ENCODE data around the gene UQCRC1. TPM values are rescaled to one million over a fixed set of nuclear protein-coding genes. Genes with fewer than 3 reads are reported as not detected.

Gene UQCRC1
- total RNA-seq, 4 donors from 2014 or later: 579 to 974 (median 655) TPM

DNA sequence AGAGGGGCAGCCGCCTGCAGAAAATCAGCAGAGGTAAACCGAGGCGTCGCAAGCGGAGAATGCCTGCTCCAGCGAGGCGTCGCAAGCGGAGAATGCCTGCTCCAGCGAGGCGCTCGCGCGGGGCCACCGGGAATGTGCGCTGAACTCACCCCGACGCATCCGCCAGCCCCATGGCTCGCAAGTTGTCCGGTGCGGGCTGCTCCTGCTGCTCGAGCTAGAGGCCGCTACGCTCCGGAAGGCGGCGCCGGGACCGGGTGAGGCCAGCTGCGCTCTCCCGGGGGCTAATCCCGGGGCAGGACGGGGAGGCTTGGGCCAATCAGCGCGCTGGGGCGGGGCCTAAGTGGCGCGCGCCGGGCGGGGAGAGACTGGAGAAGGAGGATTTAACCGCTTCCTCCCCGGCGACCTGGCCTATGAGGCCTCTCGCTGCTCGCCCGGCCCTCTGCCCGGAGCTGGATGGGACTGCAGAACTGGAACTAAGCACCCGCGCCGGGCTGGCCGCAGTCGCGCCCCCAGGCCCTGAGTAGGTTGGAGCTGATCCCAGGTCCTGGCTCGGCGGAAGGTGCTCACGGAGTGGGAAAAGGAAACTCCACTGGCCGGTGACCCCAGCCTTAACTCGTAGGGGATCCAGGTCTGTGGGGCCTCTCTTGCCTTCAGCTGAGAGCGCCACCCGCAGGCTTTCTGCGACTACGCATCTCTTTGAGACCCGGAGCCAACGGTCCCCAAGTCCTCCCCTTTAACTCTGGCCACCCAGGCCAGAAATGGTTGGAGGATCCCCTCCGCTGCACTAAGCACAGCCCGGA is 26.0 kb upstream of the UQCRC1 start, which contains the start of gene SLC26A6:
SLC26A6 (minus strand) TSS at position 240 of the 800 bp plus-strand sequence; CDS start at position 172, 68 bp downstream.
- 1% methylated on average over 56 of the region's 68 CpGs; no CpG with 5 or more reads in 1 of the 2 donors for WGBS, 2 donors (ENCODE audit: low coverage in 1 of 2)
- intact Hi-C loops (cut with DNase I; ENCODE audit: low total_unique reads) (no loop called here), in situ Hi-C loops (cut with MboI; ENCODE audit: low pct_ligation_motif_present in 1 of 4, low pct_unique_long_range_greater_than_20kb in 1 of 4, low sequenced_read_pairs in 3 of 4) (no loop called here)
- Histone ChIP-seq H3K27me3 (no peaks in the 10 kb centered on the region), H3K9me3 (no peaks in the 10 kb centered on the region), H3K27ac (peak within 1 kb of the TSS; percentile 79 to 95 (median 91)), H3K36me3 (peaks cover 0 to 5% (median 0%) of the 10 kb centered on the region in 4 donors), H3K4me3 (peak within 1 kb of the TSS; percentile 60 to 96 (median 84)), H3K4me1 (peaks cover 15 to 23% (median 20%) of the 10 kb centered on the region in 4 donors)
- peak; percentile 99 for DNase-seq
- no peak for TF ChIP-seq EP300 (IDR thresholded peaks at IDR 0.05; ENCODE audit: low read depth)
- peak; percentile 79 for TF ChIP-seq POLR2A (IDR thresholded peaks at IDR 0.05)
- TF ChIP-seq, protein P1, sequence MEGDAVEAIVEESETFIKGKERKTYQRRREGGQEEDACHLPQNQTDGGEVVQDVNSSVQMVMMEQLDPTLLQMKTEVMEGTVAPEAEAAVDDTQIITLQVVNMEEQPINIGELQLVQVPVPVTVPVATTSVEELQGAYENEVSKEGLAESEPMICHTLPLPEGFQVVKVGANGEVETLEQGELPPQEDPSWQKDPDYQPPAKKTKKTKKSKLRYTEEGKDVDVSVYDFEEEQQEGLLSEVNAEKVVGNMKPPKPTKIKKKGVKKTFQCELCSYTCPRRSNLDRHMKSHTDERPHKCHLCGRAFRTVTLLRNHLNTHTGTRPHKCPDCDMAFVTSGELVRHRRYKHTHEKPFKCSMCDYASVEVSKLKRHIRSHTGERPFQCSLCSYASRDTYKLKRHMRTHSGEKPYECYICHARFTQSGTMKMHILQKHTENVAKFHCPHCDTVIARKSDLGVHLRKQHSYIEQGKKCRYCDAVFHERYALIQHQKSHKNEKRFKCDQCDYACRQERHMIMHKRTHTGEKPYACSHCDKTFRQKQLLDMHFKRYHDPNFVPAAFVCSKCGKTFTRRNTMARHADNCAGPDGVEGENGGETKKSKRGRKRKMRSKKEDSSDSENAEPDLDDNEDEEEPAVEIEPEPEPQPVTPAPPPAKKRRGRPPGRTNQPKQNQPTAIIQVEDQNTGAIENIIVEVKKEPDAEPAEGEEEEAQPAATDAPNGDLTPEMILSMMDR (IDR thresholded peaks at IDR 0.05): peak in 4 of 5 experiments; percentile 42 to 92 (median 70)
- peak; percentile 87 to 93 (median 88) for TF ChIP-seq POLR2AphosphoS5 (IDR thresholded peaks at IDR 0.05)

DNA sequence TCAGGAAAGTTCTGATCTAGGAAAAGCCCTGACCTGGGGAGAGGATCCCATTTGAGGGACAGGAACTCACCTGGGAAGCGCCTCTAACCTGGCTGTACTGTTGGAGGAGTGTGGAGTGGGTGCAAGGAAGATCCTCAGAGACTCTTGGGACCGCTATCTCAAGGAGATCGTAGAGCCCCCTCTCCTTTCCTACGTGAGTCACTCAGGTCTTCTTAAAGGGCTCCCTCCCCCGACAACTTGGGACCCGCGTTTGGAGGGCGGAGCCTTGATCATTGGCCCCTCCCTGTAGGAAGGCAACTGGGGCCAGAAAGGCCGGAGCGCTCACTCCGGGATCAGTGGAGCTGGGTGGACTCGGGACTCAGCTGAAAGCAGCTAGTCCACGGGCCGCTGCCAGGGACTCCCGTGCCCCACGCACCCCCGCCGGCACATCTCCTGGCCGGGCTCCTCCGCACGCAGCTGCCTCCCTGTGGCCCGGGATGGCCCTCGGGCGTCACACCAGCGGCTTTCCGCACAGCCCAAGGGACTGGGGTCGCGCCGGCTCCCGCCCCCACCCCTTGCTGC is 25.3 kb upstream of the UQCRC1 start:
- TF ChIP-seq POLR2AphosphoS5 (IDR thresholded peaks at IDR 0.05) (peak in 1 of 3 donors; percentile 3), EP300 (IDR thresholded peaks at IDR 0.05; ENCODE audit: low read depth) (no peak)
- Histone ChIP-seq H3K27ac (peak overlapping the region; percentile 79 to 95 (median 91)), H3K27me3 (no peaks in the 10 kb centered on the region), H3K4me3 (peak overlapping the region; percentile 60 to 96 (median 84)), H3K36me3 (peaks cover 0 to 5% (median 3%) of the 10 kb centered on the region in 4 donors), H3K9me3 (no peaks in the 10 kb centered on the region), H3K4me1 (peaks cover 15 to 23% (median 20%) of the 10 kb centered on the region in 4 donors)
- in situ Hi-C loops (cut with MboI; ENCODE audit: low pct_ligation_motif_present in 1 of 4, low pct_unique_long_range_greater_than_20kb in 1 of 4, low sequenced_read_pairs in 3 of 4): no loop called here
- DNase-seq: peak; percentile 69
- intact Hi-C loops (cut with DNase I; ENCODE audit: low total_unique reads): no loop called here
- 2% methylated on average over 20 of the region's 30 CpGs; no CpG with 5 or more reads in 1 of the 2 donors for WGBS, 2 donors (ENCODE audit: low coverage in 1 of 2)

DNA sequence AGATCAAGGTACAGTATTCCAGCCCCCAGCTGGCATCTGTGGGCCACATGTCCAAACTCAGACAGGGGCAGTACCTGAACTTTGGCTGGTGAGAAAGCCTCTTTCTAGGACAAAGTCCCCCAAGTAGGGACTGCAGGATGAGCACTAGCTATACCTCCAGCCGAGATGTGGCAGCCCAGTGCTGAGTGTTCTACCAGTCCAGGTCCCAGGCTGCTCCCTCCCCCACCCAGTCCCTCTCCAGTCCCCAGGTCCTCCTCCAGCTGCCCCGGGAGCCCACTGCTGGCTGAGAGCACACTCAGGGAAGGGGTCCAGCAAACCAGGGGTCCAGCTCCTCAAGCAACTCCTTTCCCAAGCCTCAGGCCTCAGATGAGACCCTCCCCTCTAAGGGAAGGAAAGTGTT is 24.3 kb upstream of the UQCRC1 start:
- no peak for TF ChIP-seq POLR2A (IDR thresholded peaks at IDR 0.05)
- Histone ChIP-seq H3K4me3 (peak overlapping the region in 1 of 4 donors; percentile 75), H3K27ac (no peak overlapping the region), H3K9me3 (no peaks in the 10 kb centered on the region), H3K36me3 (peaks cover 0 to 8% (median 5%) of the 10 kb centered on the region in 4 donors), H3K27me3 (no peaks in the 10 kb centered on the region), H3K4me1 (peaks cover 15 to 23% (median 20%) of the 10 kb centered on the region in 4 donors)
- in situ Hi-C loops (cut with MboI; ENCODE audit: low pct_ligation_motif_present in 1 of 4, low pct_unique_long_range_greater_than_20kb in 1 of 4, low sequenced_read_pairs in 3 of 4): no loop called here
- WGBS, 2 donors (ENCODE audit: low coverage in 1 of 2): 83% methylated on average over 1 of the region's 2 CpGs; no CpG with 5 or more reads in 1 of the 2 donors
- intact Hi-C loops (cut with DNase I; ENCODE audit: low total_unique reads): no loop called here
- no peak for DNase-seq

DNA sequence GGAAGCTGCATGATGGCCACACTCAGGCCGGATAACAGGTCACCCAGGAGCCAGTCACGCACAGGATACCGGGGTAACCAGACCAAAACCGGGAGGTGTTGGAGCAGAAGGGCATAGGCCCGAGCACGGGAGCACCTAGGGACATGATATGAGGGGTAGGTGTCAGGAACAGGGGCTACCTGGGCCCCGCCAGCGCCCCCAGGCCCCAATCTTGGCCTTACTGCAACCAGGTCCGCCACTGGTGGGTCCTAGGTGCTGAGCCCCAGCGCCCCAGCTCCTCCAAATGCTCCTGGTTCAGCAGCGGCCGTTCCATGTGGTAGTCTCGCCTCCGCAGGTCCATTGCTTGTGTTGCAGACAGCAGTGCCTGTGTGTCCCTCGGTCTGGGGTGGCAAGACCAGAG is 23.8 kb upstream of the UQCRC1 start:
- Histone ChIP-seq H3K9me3 (no peaks in the 10 kb centered on the region), H3K4me1 (peaks cover 15 to 23% (median 20%) of the 10 kb centered on the region in 4 donors), H3K4me3 (no peak overlapping the region), H3K36me3 (peaks cover 0 to 8% (median 5%) of the 10 kb centered on the region in 4 donors), H3K27ac (no peak overlapping the region), H3K27me3 (no peaks in the 10 kb centered on the region)
- no peak for DNase-seq
- WGBS, 2 donors (ENCODE audit: low coverage in 1 of 2): 96% methylated on average over 15 of the region's 15 CpGs; no CpG with 5 or more reads in 1 of the 2 donors
- intact Hi-C loops (cut with DNase I; ENCODE audit: low total_unique reads) (no loop called here), in situ Hi-C loops (cut with MboI; ENCODE audit: low pct_ligation_motif_present in 1 of 4, low pct_unique_long_range_greater_than_20kb in 1 of 4, low sequenced_read_pairs in 3 of 4) (no loop called here)
- TF ChIP-seq, protein P1 (IDR thresholded peaks at IDR 0.05): no peak
- TF ChIP-seq POLR2AphosphoS5 (IDR thresholded peaks at IDR 0.05) (no peak), EP300 (IDR thresholded peaks at IDR 0.05; ENCODE audit: low read depth) (no peak), POLR2A (IDR thresholded peaks at IDR 0.05) (no peak)
